WI38 (cell line): ENCODE data around the gene CFL1.

Experiments used
- H3K4me3 ChIP-seq: 2 replicates; pipeline ENCODE4 v1.5.1; 2011; ENCODE audit warnings: low read depth, mild to moderate bottlenecking, control low read depth, low read length
- CTCF ChIP-seq: IDR thresholded peaks from 2 replicates; pipeline ENCODE4 v1.5.1; 2012; ENCODE audit warnings: low read depth, mild to moderate bottlenecking, control low read depth, low read length

Gene CFL1

GRCh38 chr11:65867284-65868071 is 9.5 kb upstream of the CFL1 start:
- TF ChIP-seq CTCF: no peak
- H3K4me3 ChIP-seq: no peak overlapping the region

GRCh38 chr11:65866509-65867283 is 8.7 kb upstream of the CFL1 start:
- H3K4me3 ChIP-seq: no peak overlapping the region
- TF ChIP-seq CTCF: no peak

GRCh38 chr11:65865550-65866172 is 7.7 kb upstream of the CFL1 start:
- TF ChIP-seq CTCF: no peak
- no peak overlapping the region for H3K4me3 ChIP-seq

GRCh38 chr11:65864706-65865471 is 6.9 kb upstream of the CFL1 start:
- no peak for TF ChIP-seq CTCF
- no peak overlapping the region for H3K4me3 ChIP-seq

GRCh38 chr11:65863889-65864705 is 6.1 kb upstream of the CFL1 start:
- no peak for TF ChIP-seq CTCF

More at GRCh38 chr11:65863889-65864705, 6.1 kb upstream of the CFL1 start:
- H3K4me3 ChIP-seq: no peak overlapping the region
